Nephron progenitor cell (in vitro differentiated cells): ENCODE results near the gene EFCAB5.

ENCODE experiments used
- DNase-seq: peaks from one replicate; pipeline ENCODE4 v3.0.0; 2021
- H3K27ac Mint-ChIP-seq: 2 replicates; pipeline ENCODE4 v1.8.0; 2021; ENCODE audit warnings: mild to moderate bottlenecking, moderate library complexity, mixed read lengths
- H3K27me3 Mint-ChIP-seq: 2 replicates; pipeline ENCODE4 v1.8.0; 2021; ENCODE audit warnings: mild to moderate bottlenecking, low read depth, mixed read lengths; ENCODE audit not compliant: poor library complexity
- H3K36me3 Mint-ChIP-seq: 2 replicates; pipeline ENCODE4 v1.8.0; 2021; ENCODE audit warnings: low read depth, mixed read lengths
- H3K4me1 Mint-ChIP-seq: 2 replicates; pipeline ENCODE4 v1.8.0; 2021; ENCODE audit warnings: mixed read lengths
- H3K4me3 Mint-ChIP-seq: 2 replicates; pipeline ENCODE4 v1.8.0; 2021; ENCODE audit warnings: mild to moderate bottlenecking, moderate library complexity, mixed read lengths
- H3K9me3 Mint-ChIP-seq: 2 replicates; pipeline ENCODE4 v1.8.0; 2021; ENCODE audit warnings: mild to moderate bottlenecking, moderate library complexity, mixed read lengths
- CTCF ChIP-seq: fragments of 200-600 bp; sonication (generic); IDR thresholded peaks from 2 replicates; pipeline ENCODE4 v1.5.0; 2021; ENCODE audit warnings: antibody characterized with exemption

EFCAB5 gene

GRCh38 chr17:29918922-29919856 lies 22.2 kb upstream of the EFCAB5 start:
- Mint-ChIP-seq H3K36me3 (no peaks in the 10 kb centered on the region), H3K4me1 (peaks cover 10% of the 10 kb centered on the region), H3K4me3 (no peak overlapping the region), H3K27ac (peak overlapping the region; percentile 37), H3K9me3 (no peaks in the 10 kb centered on the region), H3K27me3 (no peaks in the 10 kb centered on the region)
- TF ChIP-seq CTCF, result no peak
- DNase-seq, result no peak

- Mint-ChIP-seq H3K4me3 (no peak overlapping the region), H3K27ac (no peak overlapping the region), H3K4me1 (peaks cover 24% of the 10 kb centered on the region), H3K36me3 (peaks cover 4% of the 10 kb centered on the region), H3K9me3 (no peaks in the 10 kb centered on the region), H3K27me3 (no peaks in the 10 kb centered on the region)
- no peak for DNase-seq
- no peak for TF ChIP-seq CTCF
These were observed 16.6 kb upstream of the EFCAB5 start for GRCh38 chr17:29924786-29925185.

- Mint-ChIP-seq H3K36me3 (peaks cover 4% of the 10 kb centered on the region), H3K4me1 (peaks cover 24% of the 10 kb centered on the region), H3K4me3 (peak overlapping the region; percentile 40), H3K9me3 (no peaks in the 10 kb centered on the region), H3K27me3 (no peaks in the 10 kb centered on the region), H3K27ac (no peak overlapping the region)
- DNase-seq, result no peak
- no peak for TF ChIP-seq CTCF
These were observed 13.9 kb upstream of the EFCAB5 start for GRCh38 chr17:29927546-29927945.

GRCh38 chr17:29929006-29929532 lies 12.4 kb upstream of the EFCAB5 start:
- Mint-ChIP-seq H3K4me3 (no peak overlapping the region), H3K27ac (peak overlapping the region; percentile 98), H3K27me3 (no peaks in the 10 kb centered on the region), H3K36me3 (peaks cover 4% of the 10 kb centered on the region), H3K9me3 (no peaks in the 10 kb centered on the region), H3K4me1 (peaks cover 24% of the 10 kb centered on the region)
- no peak for TF ChIP-seq CTCF
- peak; percentile 36 for DNase-seq

- Mint-ChIP-seq H3K4me1 (peaks cover 24% of the 10 kb centered on the region), H3K27ac (peak within 1 kb of the TSS; percentile 98), H3K36me3 (peaks cover 4% of the 10 kb centered on the region), H3K27me3 (no peaks in the 10 kb centered on the region), H3K4me3 (no peak within 1 kb of the TSS), H3K9me3 (no peaks in the 10 kb centered on the region)
- DNase-seq, result peak; percentile 91
- no peak for TF ChIP-seq CTCF
These were observed 11.7 kb upstream of the EFCAB5 start, which contains the start of gene SSH2 for GRCh38 chr17:29929533-29930408. SSH2 (minus strand) TSS chr17:29930228; CDS start chr17:29930000, 228 bp downstream.
